T-helper 1 cell treated with Interleukin-12 subunit alpha and Interleukin-12 subunit beta and Interleukin-4 antibody, amounts not matched to agents 30 ng/mL and 1 ng/mL, for 36 hours (primary cell): ENCODE results near the gene GARS1. TPM values are rescaled to one million over a fixed set of nuclear protein-coding genes. Genes with fewer than 3 reads are reported as not detected.

Source experiments
- intact Hi-C: fragments of 100-400 bp; cut with micrococcal nuclease; formaldehyde crosslinking; loops from one replicate; pipeline ENCODE4 v1.15.1; 2024
- total RNA-seq: library from RNA; stranded (reverse); gene quantifications from 2 replicates; pipeline ENCODE4 v1.2.3, GENCODE V29; 2022

GARS1 gene
- total RNA-seq, 1 donor from 2014 or later, result 158 TPM

DNA sequence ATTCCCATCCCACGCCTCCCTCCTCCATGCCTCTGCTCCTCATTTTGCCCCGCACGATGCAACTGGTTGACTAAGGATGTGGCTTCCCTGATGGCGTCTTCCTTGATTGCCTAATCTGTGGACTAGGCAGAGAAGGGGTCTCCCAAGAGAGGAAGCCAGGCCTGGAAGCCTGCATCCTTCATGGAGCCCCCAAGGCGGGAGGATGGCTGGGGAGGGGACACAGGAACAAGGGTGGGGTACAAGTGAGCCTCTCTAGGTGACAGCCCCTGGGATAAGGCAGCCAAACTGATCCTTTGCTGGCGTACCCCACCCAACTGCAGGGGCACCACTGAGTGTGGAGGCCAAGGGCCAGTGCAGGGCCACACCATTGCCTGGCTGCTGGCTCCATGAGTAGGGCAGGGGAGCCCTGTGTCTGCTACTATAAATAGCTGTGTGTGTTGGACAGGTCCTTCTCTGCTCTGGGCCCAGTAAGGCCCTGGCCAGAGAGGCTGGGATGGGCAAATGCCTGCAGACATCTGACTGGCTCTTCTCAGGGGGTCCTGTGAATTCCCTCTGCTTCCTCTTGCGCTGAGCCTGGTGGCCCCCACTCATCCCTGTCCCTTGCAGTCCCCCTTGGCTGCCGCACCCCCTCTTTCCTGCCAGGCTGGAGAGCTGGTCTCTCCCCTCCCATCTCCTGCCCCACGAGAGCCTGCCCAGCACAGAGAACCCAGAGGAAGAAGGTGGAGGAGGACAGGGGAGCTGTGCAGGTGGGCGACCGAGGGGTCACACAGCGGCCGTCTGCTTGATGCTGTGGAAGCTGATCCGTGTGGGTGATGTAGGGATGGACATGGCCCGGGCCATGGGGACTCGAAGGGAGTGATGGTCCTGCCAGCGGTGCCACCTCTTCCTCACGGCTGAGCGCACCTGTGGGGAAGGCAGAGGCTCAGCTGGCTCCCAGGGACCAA is 58.3 kb downstream of the GARS1 start:
- intact Hi-C loops, result no loop called here

DNA sequence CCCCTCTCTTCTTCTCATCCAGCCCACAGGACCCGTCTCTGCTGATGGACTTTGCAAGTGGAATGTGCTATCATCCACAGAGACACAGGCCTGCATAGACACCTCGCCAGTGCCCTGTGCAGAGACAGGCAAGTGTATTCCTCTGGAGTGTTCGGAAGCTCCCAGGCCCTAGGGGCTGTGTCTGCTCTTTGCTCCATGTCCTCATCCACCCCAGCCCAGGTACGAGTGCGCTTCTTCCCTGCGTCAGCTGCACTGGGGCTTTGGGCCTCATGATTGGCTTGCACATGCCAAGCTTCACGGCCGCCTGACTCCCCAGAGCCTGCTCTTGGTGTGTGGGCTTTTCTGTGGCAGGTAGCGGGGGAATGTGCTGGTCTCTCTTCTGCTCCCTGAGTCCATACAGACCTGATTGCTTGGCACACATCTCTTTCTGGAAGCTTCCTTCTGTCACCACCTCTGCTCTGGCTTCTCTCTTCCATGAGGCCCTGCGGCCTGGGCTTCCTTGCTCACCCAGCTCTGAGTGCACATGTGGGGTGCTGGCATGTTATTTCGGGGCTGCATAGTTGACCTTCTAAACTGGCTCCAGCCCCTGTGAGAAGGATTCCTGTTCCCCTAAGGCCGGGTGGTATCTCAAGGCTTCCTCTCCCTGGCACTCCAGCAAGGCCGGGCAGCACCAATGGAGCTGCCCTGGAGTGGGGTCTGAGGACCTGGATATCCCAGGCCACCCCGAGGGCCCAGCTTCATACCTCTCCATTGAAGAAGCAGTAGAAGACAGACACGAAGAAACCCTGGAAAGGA is 59.8 kb downstream of the GARS1 start:
- intact Hi-C loops, result no loop called here

DNA sequence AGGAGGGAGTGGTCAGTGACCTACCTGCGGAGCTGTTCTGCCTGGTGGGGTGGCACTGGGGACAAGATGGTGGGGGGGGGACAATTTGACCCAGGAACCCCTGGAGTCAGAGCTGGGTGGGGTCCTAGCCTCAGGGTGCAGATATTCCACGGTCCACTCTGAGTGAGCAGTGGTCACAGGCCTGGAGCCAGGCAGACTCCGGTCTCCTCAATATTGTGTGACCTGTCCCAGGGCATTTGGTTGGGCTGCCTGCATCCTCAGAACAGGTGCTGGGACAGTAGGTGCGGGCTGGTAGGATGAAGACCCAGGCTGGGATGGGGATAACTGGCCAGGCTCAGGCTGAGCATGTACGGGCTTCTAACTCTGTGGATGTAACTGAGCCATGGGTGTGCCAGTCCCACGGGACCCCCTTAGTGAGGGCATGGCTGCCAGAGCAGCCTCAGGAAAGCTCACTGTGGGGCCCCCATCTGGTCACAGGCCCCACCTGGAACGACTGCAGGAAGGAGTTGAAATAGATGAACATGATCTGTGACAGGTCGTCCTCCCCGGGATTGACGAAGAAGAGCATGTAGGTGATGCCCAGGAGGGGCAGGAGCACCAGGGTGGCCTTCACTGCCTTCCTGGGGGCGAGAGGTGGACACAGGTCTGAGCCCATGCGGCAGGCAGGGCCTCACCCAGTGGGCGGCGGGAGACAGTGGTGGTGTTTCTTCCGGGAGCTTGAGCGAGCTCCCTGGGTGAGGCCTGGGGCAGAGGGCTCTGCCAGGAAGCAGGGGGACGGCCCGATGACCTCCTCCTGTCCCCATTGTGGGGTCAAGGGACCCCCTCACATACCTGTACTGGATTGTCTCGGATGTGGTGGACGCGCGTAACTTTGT is 60.7 kb downstream of the GARS1 start:
- intact Hi-C loops, result no loop called here

DNA sequence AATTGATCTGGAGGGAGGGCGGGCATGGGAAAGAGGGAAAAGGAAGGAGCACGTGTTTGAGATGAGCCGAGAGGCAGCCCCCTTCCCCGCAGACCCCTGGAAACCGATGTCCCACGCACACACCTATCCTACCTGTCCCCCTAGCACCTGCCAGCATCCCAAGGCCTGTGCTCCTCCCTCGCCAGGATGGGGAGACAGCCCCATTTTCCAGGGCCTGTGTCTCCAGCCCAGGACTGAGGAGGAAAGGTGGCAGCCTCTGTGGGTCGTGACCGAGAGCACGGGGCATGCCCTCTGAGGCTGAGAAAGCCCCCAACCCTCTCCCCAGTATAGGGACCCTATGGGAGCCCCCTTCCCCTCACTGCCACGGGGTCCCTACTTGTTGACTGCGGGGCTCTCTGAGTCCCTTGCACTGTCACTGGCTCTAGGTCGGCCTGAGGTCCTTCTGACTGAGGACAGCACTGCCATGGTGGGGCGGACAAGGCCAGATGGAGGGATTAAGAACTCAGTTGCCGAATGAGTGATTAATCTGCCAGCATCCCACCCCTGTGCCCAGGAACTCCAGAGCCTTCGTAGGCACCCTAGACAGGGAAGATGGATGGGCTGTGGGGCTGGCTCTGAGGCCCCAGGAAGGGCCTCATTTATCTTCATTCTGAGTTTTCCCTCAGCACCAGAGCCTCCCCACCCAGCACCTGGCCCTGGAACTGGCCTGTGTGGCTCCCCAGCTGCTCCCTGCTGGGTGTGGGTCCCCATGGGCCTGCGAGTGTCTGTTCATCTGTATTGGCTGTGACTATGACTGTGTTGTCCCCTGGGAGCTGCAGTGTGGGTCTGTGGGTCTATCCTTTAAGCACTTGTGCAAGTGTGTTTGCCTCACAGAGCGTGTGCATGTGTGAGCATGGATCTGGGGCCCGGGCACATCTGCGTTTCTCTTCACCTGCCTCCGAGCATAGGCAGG is 61.6 kb downstream of the GARS1 start:
- intact Hi-C loops, result no loop called here

DNA sequence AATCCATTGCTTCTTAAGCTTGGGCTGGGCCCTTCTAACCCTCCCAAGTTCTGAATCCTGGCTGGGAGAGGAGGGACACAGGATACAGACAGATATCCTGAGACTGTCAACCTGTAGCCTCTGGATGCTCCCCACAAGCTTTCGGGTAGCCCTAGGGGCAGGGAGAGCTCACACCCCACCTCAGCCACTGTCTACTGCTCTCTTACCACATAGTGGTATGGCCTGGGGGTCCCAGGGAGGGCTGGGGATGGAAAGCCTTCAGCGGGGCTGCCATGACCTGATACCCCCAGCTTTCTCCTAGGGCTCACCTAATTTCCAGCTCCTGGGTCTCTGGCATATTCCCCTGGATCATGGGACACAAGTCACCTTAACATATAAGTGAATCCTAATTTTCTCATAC is 62.5 kb downstream of the GARS1 start:
- intact Hi-C loops, result no loop called here

DNA sequence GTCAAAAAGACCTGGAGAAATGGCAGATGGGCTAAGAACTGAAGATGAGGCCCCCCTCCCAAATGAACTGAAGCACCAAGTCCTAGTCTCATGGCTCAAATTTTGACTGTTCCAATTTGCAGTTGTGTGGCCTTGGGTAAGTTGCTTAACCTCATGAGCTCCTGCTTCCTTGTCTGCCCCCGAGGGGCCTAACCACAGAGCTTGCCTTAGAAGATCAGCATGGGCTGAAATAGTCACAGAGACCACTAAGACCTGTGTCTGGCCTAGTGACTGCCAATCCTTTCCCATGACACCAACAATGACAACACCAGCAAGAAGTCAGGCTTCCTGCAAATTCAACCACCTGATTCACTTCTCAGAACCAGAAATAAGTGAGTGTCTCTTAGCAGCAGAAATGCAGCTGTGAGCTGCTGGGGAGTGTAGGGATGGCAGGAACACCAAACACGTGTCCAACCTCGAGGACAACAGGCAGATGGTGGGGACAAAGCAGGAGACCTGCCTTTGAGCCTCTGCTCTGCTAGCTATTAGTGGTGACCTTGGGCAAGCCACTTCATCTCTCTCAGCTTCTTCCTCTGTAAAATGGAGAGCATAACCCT is 63.9 kb downstream of the GARS1 start:
- intact Hi-C loops, result no loop called here

DNA sequence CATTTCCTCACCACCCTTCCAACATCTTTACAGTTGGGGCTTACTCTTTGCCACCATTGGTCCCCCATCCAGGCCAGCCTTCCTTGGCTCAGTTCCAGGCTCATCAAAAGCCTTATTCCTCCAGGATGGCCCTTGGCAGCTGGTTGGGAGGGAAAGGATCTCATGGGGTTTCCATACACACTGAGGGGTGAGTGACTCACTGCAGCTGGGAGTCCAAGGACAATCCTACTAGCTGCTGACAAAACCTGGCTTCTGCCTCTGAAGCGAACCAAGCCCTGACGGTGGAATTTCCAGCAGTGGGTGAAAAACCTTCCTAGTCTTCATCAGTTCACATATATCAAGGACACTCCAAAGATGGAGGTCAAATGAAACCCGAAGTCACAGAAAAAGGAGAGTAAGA is 64.6 kb downstream of the GARS1 start:
- intact Hi-C loops, result no loop called here

DNA sequence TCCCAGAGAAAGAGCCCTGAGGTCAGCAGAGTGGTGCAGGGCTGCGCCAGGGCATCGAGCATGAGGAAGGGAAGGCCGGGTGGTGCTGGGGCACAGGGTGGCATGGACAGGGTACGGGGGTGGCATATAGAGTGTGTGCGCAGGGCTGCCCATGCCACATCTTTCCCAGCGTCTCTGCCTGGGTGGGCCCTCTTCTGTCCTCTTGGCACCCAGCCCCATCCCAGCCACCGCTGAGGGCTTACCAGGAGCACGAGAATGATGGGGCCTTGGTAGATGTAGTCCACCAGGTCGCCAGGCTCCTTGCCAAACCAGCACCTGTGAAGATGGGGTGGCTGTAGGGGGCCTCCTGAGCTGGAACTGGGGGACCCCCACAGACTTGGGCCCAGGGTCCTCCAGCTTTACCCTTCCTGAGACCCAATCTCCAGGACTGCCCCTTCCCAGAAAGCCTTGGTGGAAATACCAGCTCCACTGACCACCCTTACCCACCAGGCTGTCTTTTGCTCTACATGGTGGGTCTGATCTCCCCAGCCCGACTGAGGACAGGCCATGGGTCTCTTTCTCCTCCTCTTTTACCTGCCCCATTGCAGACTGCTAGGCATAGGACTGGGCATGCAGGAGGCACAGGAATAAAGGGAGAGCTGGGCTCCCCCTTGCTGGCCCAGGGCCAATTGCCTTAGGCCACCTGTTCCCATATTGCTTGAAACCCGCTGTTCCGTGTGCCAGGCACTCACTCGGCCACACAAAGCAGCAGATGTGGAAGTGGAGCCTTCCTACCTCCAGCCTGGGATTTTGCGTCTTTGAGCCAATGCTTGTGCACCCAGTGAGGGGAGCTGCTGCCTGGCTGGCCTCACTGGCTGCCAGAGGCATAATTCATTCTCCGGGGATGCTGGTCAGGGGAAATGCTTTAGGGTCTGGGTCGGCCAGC is 65.9 kb downstream of the GARS1 start:
- intact Hi-C loops, result no loop called here

DNA sequence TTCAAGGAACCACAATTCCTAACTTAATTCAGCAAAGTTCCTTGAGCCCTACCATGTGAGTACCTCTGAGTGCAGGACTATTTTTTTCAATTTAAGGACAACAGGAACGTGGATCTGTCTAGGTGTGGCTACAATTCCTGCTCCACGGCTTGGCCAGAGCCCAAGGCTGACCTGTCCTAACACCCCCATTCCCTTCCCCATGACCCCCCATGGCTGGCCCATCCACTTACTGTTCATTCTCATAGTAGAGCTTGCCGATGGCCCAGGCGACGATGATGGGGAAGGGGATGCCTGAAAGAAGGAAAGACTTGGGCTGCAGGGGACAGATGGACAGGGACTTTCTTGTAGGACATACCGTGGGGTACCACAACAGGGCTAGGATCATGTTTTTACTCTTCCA is 67.2 kb downstream of the GARS1 start:
- intact Hi-C loops, result no loop called here

DNA sequence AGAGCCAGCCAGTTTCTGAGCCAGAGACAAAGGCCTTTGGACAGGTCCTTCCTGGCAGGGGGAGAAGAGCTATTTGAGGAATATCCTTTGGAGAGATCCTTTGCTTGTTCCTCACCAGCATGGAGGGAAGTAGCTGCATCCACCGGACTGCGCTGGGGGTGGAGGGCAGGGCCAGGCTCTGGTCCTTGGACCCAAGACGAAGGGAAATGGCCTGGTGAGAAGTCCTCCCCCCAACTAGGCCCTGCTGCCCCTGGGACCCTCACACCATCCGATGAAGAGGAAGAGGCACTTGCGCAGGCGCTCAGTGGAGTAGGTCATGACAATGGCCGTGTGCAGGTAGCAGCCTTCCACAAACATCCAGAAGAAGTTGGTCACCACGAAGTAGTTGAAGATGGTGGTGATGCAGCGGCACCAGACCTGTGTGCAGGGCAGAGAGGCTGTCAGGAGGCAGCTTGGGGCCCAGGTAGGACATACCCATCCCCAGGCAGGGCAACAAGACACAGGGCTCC is 67.8 kb downstream of the GARS1 start:
- intact Hi-C loops, result no loop called here

DNA sequence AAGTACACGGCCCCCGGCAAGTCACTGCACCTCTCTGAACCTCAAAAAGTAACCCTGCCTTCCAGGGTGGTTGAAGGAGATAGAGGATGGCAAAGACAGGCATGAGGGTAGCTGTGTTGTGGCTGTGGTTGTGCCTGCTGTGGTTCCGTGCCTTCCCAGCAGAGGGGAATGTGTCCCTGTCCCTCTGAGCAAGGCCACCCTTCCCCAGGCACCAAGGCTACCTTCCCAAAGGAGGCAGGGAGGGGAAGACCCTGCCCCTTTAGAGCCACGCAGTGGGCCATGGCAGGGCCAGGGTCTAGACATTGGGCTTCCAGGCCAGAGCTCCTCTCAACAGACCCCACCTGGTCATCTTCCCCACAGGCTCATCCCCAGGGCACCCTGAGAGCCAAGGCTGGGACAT is 68.7 kb downstream of the GARS1 start:
- intact Hi-C loops, result no loop called here

DNA sequence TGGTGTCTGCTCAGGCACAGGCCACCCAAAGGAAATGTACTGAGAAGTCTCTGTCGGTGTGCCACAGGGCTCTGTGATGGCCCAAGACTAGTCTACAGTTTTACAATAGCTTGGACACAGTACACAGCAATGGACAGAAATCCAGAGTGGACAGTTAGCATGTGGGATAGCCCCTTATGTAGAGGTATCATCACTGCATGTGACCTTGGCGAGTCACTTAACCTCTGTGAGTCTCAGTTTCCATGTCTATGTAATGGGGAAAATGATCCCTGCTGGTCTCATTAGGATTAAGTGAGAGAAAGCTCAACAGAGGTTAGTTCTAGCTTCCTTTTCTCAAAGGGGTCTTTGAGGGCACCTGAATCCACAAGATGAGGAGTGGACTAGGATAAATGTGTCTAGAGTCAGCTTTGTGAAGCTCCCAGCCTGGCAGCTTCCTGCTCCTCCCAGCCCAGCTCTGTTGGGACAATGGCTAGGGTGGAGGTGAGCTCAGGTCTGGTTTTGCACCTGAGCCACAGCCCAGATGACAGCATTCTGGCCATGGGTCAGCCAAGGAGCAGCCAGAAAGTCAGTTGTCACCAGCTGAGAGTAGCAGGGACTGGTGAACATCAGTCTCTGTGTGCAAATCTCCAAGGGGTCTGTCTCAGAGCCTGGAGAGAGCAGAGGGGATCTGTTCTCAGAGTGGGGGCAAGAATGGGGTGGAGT is 69.7 kb downstream of the GARS1 start:
- intact Hi-C loops, result no loop called here

DNA sequence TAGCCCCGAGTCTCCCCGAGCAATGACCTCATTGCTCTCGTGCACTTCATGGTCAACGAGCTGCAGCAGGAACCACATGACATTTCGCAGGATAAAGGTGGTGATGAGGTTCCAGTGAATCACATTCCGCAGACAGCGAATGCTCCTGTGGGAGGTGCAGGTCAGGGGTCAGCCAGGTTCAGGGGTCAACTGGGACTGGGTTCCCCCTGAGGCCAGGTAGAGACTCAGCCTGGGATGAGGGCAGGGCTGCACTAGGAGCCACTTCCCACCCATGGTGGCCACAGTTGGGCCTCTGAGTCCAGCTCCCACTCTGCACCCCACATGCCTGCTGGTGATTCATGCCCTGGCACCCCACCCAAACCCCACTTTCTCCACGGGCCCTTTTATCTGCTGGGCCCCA is 70.4 kb downstream of the GARS1 start:
- intact Hi-C loops, result no loop called here

DNA sequence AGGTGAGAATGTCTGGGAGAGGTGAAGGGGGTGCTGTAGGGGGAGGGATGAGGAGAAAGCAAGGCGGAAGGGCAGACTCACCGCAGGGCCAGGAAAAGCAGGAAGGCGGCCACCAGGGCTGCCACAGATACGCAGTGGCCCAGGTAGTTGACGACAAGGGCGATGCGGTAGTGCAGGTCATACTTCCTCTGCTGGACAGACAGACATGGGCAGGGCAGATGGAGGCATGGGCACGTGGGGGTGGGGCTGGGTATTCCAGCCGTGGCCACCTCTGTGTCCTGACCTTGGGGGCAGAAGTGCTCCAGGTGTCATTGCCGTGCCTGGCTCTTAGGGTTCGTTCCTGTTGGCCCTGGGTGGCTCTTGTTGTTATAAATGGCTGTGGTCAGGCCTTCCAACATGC is 70.8 kb downstream of the GARS1 start:
- intact Hi-C loops, result no loop called here

DNA sequence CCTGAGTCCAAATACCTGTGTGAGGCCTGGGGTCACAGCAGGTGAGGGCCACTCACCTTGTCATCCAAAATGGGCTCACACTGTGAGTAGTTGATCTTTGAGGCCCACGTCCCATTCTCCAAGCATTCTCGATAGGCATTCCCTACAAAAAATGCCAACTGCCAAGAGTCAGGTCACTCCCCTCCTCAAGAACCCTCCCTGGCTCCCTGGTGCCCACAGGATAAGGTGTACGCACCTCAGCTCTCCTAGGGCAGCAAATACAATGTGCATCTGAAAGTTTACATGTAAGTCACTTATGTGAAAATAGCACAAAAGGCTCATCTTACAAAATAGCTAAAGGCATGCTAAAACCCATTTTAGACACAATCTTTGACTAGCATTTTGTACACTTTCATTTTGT is 72.5 kb downstream of the GARS1 start:
- intact Hi-C loops, result no loop called here

DNA sequence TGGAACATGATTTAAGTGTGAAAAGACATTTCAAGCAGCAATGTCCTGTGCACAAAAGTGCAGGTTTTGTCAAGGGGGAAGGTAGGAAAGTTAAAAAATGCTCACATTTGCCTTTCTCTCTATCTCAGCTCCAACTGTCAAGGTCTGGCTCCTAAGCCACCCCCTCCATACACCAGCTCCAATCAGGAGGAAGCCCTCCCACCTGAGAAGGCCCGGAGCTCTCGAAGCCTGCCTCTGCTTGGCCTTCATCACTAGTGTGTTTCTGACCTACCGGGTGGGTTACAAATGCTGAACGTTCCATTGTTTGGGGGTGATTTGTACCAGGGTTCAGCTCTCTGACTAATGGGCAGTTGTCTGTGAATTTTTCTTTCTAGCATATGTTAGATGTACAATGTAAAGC is 73.4 kb downstream of the GARS1 start:
- intact Hi-C loops, result no loop called here

DNA sequence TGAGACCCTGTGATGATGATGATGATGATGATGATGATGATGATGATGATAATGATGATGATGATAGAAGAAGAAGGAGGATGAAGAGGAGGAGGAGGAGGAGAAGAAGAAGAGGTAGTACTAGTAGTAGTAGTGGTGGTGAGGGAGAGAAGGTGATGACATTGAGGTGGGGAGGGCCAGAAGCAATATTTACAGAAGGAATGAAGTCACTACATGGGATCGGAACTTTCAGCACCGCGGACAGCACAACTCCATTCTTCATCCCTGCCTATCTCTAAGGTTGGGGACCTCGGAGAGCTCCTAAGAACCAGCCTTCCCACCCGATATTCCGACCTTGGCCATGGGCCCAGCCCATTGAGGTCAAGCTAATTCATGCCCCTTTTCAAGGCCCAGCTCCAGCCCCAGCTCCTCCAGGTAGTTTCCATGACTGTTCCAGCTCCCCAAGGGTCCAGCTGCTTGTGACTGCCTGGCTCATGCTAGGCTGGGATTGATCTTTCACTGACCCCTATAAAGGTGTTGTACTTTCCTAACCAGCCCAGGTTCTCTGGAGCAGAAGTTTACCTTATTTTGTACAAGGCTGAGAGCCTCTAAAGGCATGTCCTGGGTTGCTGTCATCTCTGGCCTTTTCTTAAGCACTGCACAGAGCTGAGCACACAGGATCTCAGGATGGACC is 77.3 kb downstream of the GARS1 start:
- intact Hi-C loops, result loop anchor here (1.0 kb wide), 1 partner anchor 194 kb away; the partner anchor contains the start of gene NOD1
